Measurements from ENCODE around the gene NUBP2. TPM values are rescaled to one million over a fixed set of nuclear protein-coding genes. Genes with fewer than 3 reads are reported as not detected.

NUBP2 gene
- total and polyA plus RNA-seq, 2 experiments from 2014 or later, result 79.4 to 175 TPM

DNA sequence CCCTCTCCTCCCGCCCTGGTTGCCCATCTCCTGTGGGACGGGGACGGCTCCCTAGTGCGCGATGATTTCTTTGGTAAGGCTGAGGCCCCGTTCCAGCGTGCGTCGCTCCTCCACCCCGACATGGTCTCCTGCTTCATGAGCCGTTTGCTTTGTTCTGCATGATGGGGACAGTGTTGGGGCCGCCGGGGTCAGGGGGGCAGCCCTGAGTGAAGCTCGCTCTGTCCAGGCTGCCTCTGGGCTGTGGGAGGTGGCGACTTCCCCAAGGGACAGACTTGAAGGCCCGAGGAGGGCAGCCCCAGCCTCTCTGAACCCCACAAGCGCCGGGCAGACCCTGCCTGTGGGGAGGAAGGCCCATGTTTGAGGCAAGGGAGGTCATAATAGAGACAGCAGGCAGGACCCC, 23.8 kb upstream of the NUBP2 start (continued):
- TF ChIP-seq, protein P1, sequence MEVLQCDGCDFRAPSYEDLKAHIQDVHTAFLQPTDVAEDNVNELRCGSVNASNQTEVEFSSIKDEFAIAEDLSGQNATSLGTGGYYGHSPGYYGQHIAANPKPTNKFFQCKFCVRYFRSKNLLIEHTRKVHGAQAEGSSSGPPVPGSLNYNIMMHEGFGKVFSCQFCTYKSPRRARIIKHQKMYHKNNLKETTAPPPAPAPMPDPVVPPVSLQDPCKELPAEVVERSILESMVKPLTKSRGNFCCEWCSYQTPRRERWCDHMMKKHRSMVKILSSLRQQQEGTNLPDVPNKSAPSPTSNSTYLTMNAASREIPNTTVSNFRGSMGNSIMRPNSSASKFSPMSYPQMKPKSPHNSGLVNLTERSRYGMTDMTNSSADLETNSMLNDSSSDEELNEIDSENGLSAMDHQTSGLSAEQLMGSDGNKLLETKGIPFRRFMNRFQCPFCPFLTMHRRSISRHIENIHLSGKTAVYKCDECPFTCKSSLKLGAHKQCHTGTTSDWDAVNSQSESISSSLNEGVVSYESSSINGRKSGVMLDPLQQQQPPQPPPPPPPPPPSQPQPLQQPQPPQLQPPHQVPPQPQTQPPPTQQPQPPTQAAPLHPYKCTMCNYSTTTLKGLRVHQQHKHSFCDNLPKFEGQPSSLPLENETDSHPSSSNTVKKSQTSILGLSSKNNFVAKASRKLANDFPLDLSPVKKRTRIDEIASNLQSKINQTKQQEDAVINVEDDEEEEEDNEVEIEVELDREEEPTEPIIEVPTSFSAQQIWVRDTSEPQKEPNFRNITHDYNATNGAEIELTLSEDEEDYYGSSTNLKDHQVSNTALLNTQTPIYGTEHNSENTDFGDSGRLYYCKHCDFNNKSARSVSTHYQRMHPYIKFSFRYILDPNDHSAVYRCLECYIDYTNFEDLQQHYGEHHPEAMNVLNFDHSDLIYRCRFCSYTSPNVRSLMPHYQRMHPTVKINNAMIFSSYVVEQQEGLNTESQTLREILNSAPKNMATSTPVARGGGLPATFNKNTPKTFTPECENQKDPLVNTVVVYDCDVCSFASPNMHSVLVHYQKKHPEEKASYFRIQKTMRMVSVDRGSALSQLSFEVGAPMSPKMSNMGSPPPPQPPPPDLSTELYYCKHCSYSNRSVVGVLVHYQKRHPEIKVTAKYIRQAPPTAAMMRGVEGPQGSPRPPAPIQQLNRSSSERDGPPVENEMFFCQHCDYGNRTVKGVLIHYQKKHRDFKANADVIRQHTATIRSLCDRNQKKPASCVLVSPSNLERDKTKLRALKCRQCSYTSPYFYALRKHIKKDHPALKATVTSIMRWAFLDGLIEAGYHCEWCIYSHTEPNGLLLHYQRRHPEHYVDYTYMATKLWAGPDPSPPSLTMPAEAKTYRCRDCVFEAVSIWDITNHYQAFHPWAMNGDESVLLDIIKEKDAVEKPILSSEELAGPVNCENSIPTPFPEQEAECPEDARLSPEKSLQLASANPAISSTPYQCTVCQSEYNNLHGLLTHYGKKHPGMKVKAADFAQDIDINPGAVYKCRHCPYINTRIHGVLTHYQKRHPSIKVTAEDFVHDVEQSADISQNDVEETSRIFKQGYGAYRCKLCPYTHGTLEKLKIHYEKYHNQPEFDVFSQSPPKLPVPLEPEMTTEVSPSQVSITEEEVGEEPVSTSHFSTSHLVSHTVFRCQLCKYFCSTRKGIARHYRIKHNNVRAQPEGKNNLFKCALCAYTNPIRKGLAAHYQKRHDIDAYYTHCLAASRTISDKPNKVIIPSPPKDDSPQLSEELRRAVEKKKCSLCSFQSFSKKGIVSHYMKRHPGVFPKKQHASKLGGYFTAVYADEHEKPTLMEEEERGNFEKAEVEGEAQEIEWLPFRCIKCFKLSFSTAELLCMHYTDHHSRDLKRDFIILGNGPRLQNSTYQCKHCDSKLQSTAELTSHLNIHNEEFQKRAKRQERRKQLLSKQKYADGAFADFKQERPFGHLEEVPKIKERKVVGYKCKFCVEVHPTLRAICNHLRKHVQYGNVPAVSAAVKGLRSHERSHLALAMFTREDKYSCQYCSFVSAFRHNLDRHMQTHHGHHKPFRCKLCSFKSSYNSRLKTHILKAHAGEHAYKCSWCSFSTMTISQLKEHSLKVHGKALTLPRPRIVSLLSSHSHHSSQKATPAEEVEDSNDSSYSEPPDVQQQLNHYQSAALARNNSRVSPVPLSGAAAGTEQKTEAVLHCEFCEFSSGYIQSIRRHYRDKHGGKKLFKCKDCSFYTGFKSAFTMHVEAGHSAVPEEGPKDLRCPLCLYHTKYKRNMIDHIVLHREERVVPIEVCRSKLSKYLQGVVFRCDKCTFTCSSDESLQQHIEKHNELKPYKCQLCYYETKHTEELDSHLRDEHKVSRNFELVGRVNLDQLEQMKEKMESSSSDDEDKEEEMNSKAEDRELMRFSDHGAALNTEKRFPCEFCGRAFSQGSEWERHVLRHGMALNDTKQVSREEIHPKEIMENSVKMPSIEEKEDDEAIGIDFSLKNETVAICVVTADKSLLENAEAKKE (CRISPR knock-in tag; IDR thresholded peaks at IDR 0.05), result no peak

DNA sequence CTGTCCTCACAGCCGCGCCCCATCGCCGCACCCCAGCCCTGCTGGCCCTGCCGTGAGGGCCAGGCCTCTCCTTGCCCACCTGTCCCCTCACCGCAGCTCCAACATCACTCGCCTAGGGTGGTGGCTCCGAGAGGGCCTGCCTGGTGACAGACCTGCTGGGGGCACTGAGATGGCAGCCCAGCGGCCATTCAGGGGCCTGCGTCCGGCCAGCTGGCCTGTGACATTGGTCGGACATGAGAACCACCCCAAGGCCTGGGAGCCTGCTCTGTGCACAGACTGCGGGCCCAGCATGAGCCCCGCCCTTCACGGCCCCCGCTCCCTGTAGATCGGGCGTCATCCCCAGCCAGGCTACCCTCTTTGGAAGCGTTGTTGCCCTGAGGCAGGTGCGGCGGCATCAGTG, 23.2 kb upstream of the NUBP2 start:
- H3K9me3 Mint-ChIP-seq, result no peaks in the 10 kb centered on the region; the same call in 2 of the 3 replicates
- H3K27me3 Mint-ChIP-seq (ENCODE audit: insufficient read depth, low read depth, poor library complexity), result peaks cover 10% of the 10 kb centered on the region
- H3K4me1 Mint-ChIP-seq, result no peaks in the 10 kb centered on the region
- peaks cover 6% of the 10 kb centered on the region for H3K36me3 Mint-ChIP-seq (ENCODE audit: low read depth)
- Histone ChIP-seq H3K4me1 (ENCODE audit: insufficient read depth) (no peaks in the 10 kb centered on the region; the same call in 1 of the 2 replicates), H3K9me2 (ENCODE audit: insufficient read depth) (no peaks in the 10 kb centered on the region), H3K4me3 (no peak overlapping the region), H3K79me2 (replicated peaks; ENCODE audit: insufficient read depth) (no peaks in the 10 kb centered on the region), H3K36me3 (ENCODE audit: insufficient read depth) (no peaks in the 10 kb centered on the region), H2AFZ (no peak overlapping the region), H3K27me3 (ENCODE audit: insufficient read depth) (no peaks in the 10 kb centered on the region), H3K4me2 (no peak overlapping the region), H3F3A (replicated peaks; ENCODE audit: low read depth) (0 out of 2 replicates have a peak, but pooled peaks cover 3% of the 10 kb centered on the region), H3K27ac (ENCODE audit: low read depth) (no peak overlapping the region), H4K20me1 (replicated peaks; ENCODE audit: insufficient read depth) (no peaks in the 10 kb centered on the region)
- H3K4me3 Mint-ChIP-seq, result no peak overlapping the region
- ATAC-seq (no peak), DNase-seq (ENCODE audit: low spot score) (no peak)
- H3K27ac Mint-ChIP-seq, result no peak overlapping the region
- TF ChIP-seq, protein P2, sequence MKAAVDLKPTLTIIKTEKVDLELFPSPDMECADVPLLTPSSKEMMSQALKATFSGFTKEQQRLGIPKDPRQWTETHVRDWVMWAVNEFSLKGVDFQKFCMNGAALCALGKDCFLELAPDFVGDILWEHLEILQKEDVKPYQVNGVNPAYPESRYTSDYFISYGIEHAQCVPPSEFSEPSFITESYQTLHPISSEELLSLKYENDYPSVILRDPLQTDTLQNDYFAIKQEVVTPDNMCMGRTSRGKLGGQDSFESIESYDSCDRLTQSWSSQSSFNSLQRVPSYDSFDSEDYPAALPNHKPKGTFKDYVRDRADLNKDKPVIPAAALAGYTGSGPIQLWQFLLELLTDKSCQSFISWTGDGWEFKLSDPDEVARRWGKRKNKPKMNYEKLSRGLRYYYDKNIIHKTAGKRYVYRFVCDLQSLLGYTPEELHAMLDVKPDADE (IDR thresholded peaks at IDR 0.05), result no peak
- TF ChIP-seq JUNB (IDR thresholded peaks at IDR 0.05; ENCODE audit: unreplicated experiment), result no peak
- no peak for TF ChIP-seq ZNF114 (CRISPR knock-in tag; IDR thresholded peaks at IDR 0.05)
- TF ChIP-seq STAT1 (IDR thresholded peaks at IDR 0.05; ENCODE audit: unreplicated experiment), result no peak
- TF ChIP-seq ZNF331 (CRISPR knock-in tag; IDR thresholded peaks at IDR 0.05; ENCODE audit: low read depth), result no peak
